ENCODE data around the gene DEAF1. TPM values are rescaled to one million over a fixed set of nuclear protein-coding genes. Genes with fewer than 3 reads are reported as not detected.

DEAF1 gene
- total and polyA plus RNA-seq, 9 of the 15 experiments (the other 6 are each of a cell fraction or from before 2014, with no cell fraction given): 2.0 to 69.1 (median 26.8) TPM

GRCh38 chr11:598005-598680, 96.9 kb downstream of the DEAF1 start:
- no peak overlapping the region for H3K4me2 ChIP-seq (ENCODE audit: insufficient read depth, low read length)
- no peak overlapping the region; a peak in 1 of 4 replicates for H3K9ac ChIP-seq (ENCODE audit: insufficient read depth in 1 of 2, low read depth in 2 of 2, low read length in 2 of 2)
- 91% methylated on average over 21 of the region's 30 CpGs for WGBS (ENCODE audit: insufficient coverage, low coverage, missing lambda C conversion rate)
- DNase-seq (ENCODE audit: extremely low read depth in 1 of 4, low spot score in 3 of 4) (no peak), FAIRE-seq (no peak), ATAC-seq (no peak)
- peaks cover 0 to 14% of the 10 kb centered on the region in 2 experiments; a peak in 1 of 5 replicates for H3K4me1 ChIP-seq (replicated peaks in 1 of 2; ENCODE audit: control insufficient read depth in 2 of 2, insufficient read depth in 2 of 2, low read length in 2 of 2)
- intact Hi-C loops (cut with micrococcal nuclease): no loop called here
- CTCF ChIA-PET (ENCODE audit: low intra/inter-chr PET ratio): no interaction called here
- BruUV-seq (replicated peaks): no TSS peak
- no peak overlapping the region for H3K4me3 ChIP-seq
- H2AFZ ChIP-seq (ENCODE audit: low read depth, low read length): no peak overlapping the region
- in situ Hi-C loops (cut with MboI): no loop called here
- no peaks in the 10 kb centered on the region for H3K9me3 ChIP-seq (replicated peaks; ENCODE audit: control insufficient read depth, insufficient read depth, low read depth, low read length)
- no peak overlapping the region for H3K27ac ChIP-seq (ENCODE audit: extremely low read depth, low read depth, low read length)
- TF ChIP-seq, protein P1, sequence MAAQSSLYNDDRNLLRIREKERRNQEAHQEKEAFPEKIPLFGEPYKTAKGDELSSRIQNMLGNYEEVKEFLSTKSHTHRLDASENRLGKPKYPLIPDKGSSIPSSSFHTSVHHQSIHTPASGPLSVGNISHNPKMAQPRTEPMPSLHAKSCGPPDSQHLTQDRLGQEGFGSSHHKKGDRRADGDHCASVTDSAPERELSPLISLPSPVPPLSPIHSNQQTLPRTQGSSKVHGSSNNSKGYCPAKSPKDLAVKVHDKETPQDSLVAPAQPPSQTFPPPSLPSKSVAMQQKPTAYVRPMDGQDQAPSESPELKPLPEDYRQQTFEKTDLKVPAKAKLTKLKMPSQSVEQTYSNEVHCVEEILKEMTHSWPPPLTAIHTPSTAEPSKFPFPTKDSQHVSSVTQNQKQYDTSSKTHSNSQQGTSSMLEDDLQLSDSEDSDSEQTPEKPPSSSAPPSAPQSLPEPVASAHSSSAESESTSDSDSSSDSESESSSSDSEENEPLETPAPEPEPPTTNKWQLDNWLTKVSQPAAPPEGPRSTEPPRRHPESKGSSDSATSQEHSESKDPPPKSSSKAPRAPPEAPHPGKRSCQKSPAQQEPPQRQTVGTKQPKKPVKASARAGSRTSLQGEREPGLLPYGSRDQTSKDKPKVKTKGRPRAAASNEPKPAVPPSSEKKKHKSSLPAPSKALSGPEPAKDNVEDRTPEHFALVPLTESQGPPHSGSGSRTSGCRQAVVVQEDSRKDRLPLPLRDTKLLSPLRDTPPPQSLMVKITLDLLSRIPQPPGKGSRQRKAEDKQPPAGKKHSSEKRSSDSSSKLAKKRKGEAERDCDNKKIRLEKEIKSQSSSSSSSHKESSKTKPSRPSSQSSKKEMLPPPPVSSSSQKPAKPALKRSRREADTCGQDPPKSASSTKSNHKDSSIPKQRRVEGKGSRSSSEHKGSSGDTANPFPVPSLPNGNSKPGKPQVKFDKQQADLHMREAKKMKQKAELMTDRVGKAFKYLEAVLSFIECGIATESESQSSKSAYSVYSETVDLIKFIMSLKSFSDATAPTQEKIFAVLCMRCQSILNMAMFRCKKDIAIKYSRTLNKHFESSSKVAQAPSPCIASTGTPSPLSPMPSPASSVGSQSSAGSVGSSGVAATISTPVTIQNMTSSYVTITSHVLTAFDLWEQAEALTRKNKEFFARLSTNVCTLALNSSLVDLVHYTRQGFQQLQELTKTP (IDR thresholded peaks at IDR 0.05; ENCODE audit: low read depth in 1 of 2, partially characterized antibody in 2 of 2): no peak
- TF ChIP-seq POLR2G (IDR thresholded peaks at IDR 0.05; ENCODE audit: low read depth, low read length): peak; percentile 42; the same call in 1 of the 2 replicates
- POLR2A ChIA-PET: no interaction called here
- H3K79me2 ChIP-seq (ENCODE audit: control insufficient read depth, insufficient read depth, low read length): no peaks in the 10 kb centered on the region; the same call in 1 of the 3 replicates
- no peaks in the 10 kb centered on the region for H3K27me3 ChIP-seq (ENCODE audit: control insufficient read depth in 2 of 2, insufficient read depth in 2 of 2, low read length in 2 of 2)
- H4K20me1 ChIP-seq (replicated peaks; ENCODE audit: control insufficient read depth, insufficient read depth, low read length): no peaks in the 10 kb centered on the region
- peaks cover 89% of the 10 kb centered on the region for H3K36me3 ChIP-seq (ENCODE audit: control insufficient read depth, insufficient read depth, low read length)
- no peaks in the 10 kb centered on the region for H3K9me1 ChIP-seq (ENCODE audit: control insufficient read depth, insufficient read depth, low read length)
